H1 (cell line): ENCODE results near the gene SHH. TPM values are rescaled to one million over a fixed set of nuclear protein-coding genes. Genes with fewer than 3 reads are reported as not detected.

ENCODE experiments used
- POU5F1 ChIP-seq: IDR thresholded peaks from 2 replicates; pipeline ENCODE4 v1.6.1; 2011; ENCODE audit warnings: low read depth, mild to moderate bottlenecking, low read length, moderate library complexity
- TBP ChIP-seq: IDR thresholded peaks from 2 replicates; pipeline ENCODE4 v1.6.1; 2011; ENCODE audit warnings: low read depth, low read length, improper control_type of control experiment
- polyA plus RNA-seq, 7 experiments: library from polyadenylated mRNA; depleted of rRNA in 3 of 7; stranded (reverse) in 5 of 7; unstranded in 2 of 7; fragments of >200 nt in 5 of 7; fragments of 200-250 nt in 2 of 7; gene quantifications; 1 replicate in 5 of 7; 2 replicates in 1 of 7; 4 replicates in 1 of 7; pipeline versions ENCODE4 v1.2.1 to v1.2.3, GENCODE V29; 2011 to 2013; ENCODE audit warnings: missing spikeins in 2 of 7, mixed read lengths in 2 of 7
- total RNA-seq: library from RNA; stranded (reverse); fragmentation: NEBNext Ultra II Directional; extraction: Animal tissue kit (Norgen Biotek cat#: 25700); gene quantifications from 2 replicates; pipeline ENCODE4 v1.2.1, GENCODE V29; 2021

SHH gene
- total and polyA plus RNA-seq, 2 of the 8 experiments (the other 6 are each of a cell fraction or from before 2014, with no cell fraction given) = not detected

DNA sequence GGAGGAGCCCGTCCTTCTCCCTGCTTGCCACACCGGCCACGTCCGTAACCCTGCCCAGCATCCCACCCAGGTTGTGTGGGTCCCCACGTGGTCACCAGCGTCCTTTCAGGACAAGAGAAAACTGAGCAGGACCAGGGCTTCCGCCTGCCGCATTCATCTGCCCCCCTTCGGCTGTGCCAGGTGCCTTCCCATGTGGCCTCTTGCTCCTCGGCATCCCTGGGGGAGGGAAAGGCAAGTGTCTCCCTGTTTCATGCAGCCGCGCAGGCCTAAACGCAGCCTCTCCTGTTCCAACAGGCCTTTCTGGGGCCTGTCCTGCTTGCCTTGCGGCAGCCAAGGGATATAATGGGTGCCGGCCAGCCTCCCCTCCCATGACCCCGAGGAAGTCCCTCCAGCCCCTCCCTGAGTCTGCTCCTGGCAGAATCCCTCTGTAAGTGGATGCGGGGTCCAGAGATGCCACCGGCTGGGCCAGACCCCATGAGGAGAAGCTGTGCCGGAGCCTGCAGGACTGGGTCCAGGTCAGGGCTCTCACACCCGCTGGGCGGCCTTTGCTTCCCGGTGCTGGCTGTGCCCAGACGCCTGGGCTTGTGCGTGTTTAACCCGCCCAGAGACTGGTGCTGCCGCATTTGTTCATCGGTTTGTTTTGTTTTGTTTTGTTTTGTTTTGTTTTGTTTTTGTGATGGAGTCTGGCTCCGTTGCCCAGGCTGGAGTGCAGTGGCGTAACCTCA is 23.1 kb downstream of the SHH start (continued):
- TF ChIP-seq TBP = no peak
- TF ChIP-seq POU5F1 = no peak
